Fibroblast of skin of back (primary cell): Measurements from ENCODE around the gene EMC9. TPM values are rescaled to one million over a fixed set of nuclear protein-coding genes. Genes with fewer than 3 reads are reported as not detected.

Experiments
- DNase-seq: peaks from one replicate; pipeline ENCODE4 v3.0.0-alpha.2; 2013
- polyA plus RNA-seq, 2 experiments: library from polyadenylated mRNA; unstranded; fragments of 120-200 nt; gene quantifications; one replicate each; pipeline ENCODE4 v1.2.1, GENCODE V29; 2013; ENCODE audit not compliant: insufficient read length in 2 of 2

Gene EMC9, protein sequence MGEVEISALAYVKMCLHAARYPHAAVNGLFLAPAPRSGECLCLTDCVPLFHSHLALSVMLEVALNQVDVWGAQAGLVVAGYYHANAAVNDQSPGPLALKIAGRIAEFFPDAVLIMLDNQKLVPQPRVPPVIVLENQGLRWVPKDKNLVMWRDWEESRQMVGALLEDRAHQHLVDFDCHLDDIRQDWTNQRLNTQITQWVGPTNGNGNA
- 30.2 TPM for polyA plus RNA-seq (2013, experiment 1 of 2; ENCODE audit: insufficient read length)
- 10.3 TPM for polyA plus RNA-seq (2013, experiment 2 of 2; ENCODE audit: insufficient read length)

DNA sequence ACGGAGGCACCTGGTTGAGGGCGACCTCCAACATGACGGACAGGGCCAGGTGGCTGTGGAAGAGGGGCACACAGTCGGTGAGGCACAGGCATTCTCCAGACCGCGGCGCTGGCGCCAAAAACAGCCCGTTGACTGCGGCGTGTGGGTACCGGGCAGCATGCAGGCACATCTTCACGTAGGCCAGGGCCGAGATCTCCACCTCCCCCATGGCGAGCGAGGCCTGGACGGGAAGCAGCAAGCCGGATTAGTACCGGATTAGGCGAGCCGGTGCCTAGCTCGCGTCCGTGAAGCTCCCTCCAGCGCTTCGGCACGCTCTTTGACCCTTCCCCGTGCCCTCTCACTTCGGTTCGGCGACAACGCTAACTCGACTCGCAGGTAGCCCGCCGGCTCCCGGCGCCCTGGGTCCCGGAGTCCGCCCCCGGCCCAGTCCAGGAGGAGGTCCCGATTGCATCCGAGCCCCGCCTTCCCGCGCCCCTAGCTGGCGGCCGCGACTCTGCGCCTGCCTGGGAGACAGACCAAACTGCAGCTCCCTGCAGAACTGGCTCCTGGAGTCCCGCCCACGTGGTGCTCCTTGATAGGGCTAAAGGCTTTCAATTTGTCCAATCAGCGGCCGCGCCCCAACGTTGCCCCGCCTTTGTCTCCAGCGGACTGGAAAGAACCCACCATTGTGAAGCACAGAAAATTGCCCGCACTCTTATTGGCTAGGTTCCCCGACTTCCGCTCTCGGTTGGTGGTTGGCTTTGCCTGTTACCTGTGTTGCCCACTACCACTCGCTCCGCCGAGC, at the start of gene EMC9:
TSS of gene EMC9 (minus strand) at position 495 of the 784 bp plus-strand sequence. CDS start at position 208, 287 bp downstream.
- DNase-seq = peak; percentile 99

DNA sequence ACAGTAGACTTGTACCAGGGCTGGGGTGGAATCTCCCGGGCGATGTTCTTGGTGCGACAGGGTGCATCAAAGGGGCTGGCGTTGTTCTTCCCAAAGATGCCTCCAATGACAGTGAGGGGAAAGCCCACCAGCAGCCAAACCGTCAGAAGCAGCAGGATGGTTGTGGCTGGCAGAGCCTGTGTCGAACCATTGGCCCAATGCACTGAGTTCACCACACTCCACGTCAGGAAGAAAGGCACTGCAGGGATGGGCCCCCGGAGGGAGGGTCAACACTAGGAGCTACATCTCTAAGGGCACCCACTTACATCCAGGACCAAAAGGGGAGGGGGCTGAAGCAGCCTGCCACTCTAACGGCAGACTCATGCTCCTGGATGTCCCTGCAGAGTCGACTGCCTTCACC, 49.0 kb upstream of the EMC9 start:
- DNase-seq = no peak

DNA sequence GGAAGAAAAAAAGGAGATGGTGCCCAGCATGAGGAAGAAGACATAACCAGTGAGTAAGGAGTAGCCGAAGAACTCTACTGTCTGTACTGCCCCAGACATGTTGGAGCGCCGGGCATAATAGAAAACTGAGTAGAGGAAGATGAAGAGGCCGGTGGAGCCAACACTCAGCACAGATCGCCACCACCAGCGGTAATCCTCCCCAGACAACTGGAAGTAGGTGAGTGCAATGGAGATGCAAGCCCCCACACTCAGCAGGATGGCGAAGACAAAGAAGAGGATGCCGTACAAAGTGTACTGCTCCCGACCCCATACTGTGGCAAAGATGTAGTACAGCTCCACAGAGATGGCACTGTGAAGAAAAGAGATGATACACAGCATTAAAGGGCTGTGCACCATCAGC, 48.1 kb upstream of the EMC9 start:
- no peak for DNase-seq

DNA sequence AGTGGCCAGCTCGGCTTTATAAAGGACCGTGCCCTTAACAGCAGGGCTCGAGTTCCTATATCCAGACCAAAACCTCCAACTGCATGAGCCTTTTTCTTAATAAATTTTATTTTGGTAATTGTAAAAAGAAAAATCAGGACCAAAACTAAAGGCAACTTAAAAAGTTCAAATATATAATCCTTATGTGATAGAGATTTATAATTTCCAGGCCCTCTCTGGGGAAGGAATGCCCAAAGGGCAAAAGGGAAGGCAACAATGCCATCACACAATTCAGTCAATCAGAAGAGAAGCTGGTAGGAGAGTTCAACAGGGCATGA, 47.6 kb upstream of the EMC9 start:
- no peak for DNase-seq

DNA sequence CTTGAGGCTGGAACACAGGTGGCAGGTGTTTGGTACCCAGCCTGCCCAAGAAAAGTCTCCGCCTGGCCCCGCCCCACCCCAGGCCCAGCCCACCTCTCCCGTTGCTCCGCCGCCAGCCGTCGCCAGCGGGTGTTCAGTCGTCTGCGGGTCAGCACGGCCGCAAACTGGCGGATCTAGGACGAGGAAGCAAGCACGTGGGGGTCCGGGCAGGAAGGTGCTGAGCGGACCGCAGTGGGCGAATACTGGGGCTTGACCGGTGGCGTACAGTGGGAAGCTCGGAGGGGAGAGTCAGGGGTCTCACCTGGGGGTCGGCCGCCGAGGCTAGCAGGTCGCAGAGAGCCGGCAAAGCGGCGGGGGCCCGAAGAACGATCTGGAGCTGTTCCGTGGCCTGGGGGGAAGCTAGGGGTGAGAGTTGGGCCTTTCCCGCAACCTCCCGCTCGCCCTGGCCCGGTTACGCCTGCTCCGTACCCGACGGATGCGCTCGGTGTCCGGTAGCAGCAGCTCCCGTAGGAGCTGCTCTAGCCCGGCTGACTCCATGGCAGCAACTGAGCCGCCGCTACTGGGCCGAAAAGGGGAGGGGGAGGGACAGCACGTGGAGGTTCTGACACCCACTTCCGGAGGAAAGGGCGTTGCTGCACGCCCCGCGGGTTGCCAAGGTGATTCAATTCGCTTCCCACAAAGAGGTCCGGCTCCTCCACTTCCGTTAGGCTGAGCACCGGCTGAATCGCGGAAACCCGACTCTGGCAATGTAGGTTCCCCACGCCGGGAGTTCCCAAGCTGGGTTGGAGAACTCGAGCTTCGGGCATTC, 47.1 kb upstream of the EMC9 start, which contains the start of gene IPO4:
TSS of gene IPO4 (minus strand) at position 566 of the 808 bp plus-strand sequence. CDS start at position 537, 29 bp downstream.
- peak; percentile 98 for DNase-seq

DNA sequence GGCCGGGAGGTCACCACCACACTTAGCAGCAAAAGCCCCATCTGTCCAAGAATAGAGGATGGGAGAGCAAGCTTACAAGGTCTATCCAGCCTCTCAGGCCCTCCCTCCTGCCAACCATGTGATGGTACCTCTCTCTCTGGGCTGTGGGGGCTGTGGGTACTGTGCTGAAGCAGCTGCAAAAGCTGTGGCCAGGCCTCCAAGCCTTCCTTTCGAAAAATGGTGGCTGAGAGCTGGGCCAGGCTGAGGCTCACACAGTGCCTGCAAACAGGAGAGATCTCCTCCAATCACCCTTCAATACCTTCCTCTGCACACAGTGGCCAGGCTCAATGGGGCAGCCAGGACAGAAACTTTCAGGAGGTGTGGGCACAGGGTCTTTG, 46.1 kb upstream of the EMC9 start:
- DNase-seq = no peak

DNA sequence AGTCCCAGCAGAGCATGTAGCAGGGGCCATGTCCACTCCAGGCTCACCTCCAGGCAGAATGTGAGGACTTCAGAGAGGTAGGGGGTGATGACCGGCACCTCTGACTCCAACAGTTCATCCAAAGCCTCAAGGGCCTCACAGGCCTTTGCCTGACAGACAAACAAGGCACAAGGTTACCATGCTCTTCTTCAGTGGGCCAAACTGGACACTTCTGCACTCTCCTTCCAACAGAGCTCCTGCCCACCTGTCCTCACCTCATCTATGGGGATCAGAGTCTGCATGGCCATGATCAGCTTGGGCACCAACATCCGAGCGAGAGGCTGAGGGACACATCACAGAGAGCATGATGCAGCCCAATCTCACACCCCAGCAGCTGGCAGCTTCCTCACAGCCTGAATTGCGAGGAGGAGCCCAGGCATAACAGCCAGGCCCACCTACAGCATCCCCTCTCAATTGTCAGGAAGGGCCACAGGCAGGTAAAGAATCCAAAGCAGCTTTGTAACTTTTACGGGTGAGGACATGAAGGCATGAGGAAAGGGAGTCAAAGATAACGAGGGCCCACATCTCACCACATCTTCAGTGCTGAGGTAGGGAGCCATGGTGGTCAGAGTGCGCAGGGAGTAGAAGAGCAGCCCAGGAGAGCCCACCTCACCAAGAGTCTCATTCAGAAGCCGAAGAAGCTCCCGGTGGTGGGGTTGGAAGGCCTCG, 45.6 kb upstream of the EMC9 start:
- DNase-seq = no peak

DNA sequence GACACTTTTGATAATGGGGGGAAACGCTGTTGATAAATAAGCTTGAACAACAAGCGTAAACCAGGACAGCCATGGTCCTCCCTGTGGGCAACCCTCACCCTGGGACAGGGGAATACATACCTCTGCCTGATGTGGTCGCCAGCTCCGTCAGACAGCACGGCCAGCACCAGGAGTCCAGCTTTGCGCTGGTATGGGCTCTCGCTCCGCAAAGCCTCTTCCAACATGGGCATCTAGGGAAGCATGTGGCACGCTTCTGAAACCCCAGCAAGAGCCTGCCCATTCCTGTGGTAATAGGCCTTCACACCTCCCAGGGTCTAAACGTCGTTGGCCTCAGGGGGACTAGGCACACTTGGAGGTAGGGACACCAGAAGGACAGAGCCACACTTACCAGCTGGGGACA, 44.4 kb upstream of the EMC9 start:
- no peak for DNase-seq

DNA sequence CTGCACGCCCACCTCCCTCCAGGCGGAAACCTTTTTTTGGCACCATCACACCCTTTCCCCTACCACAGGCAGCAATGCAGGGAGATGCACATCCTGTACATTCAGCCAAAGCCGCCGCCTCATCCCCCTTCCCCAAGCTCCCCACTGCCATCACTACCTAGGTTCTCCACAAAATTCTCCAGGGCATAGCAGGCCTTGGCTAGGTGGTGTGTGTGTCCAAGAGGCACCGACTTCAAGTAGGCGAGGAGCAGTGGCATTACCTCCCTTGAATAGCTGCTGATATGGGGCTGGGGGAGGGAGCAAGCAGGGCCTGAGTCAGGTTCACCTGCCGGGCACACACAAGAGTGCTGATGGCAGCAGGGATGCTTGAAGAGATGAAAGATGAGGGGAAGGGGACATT, 43.6 kb upstream of the EMC9 start:
- no peak for DNase-seq

DNA sequence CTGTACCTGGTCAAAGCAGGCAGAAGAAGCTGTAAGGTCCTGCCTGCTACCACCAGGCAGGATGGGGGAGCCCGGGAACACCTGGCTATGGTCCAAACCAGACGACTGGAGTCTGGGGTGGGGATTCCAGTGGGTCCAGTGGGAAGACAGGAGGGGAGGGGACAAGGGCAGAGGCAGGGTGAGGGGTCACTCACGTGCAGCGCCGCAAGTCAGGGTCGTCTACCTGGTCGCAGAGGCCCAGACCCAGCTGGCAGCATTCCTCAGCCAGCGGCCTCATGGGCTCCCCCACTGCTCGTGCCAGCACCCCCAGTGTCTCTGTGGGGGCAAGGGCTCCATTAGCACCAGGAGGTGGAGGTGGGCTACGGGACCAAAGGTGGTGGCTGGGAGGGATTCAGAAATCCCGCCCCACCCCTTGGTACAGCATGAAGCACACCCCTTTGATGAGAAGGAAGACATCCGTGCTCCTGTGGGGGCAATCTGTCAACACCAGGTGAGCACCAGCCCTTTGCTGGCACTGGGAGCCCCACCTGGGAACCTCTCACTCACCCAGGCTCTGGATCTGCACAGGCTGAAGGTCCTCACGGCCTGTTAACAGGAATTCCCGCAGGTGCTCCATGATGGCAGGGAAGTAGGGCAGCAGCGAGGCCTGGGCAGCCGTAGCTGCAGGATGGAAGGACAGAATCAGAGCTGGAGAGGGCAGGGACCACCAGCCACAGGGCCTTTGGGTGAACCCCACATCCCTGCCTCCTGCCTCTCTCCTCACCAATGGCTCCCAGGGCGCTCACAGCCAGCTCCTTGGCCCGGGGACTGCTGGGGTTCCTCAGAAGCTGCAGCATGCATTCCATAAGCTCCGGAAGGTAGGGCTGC, 42.9 kb upstream of the EMC9 start:
- DNase-seq = no peak

DNA sequence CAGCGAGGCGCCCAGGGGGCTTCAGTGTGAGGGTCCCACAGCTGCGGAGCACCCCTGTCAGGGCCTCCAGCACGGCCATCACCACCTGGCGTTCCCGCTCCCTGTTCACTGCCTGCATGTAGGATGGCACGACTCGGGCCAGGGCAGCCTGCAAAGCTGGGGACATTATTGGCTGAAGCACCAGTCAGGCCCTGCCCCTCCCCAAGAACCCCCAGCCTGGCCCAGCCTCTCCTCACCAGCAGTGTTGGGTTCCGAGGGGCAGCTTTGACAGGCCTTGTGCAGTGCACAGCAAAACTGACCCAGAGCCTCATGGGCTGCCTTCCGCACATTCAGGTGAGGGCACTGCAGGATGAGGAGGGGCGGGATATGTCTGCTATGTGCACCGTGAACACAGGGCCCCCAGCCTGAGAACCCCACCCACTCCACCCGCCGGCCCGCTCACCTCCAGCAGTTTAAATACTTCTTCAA, 41.7 kb upstream of the EMC9 start:
- DNase-seq = no peak

DNA sequence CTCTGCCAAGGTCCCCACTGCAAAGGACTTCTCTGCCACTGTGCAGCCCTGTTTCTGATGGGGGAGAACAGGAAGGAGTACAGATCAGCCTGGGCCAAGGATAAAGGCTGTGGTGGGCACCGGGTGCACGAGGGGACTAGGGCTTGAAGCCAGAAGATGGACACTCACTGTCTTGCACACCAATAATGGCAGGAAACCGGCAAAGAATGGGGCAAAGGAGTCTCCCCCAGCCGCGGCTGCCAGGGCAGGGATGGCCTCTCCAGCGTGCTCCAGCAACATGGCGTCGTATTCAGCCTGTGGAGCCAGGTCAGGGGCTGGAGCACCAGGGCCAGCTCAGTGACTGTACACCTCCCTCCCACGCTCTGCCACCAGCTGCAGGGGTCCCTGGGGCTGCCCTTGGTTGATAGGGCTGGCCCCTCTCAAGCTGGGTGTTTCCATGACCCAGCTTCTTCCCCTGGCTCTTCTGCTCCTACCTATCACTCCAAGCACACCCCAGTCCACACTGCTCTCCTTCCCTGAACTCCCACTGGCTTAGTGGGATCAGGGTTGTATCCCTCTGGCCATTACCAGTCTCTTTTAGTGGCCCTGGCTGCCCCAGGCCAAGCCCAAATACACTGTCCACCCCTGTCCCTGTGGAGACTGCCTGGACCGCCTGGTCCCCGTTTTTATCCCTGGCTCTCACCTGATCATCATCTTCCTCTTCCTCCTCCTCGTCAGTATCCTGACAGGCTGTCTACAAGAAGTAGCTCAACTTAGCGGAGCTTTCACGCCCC, 40.9 kb upstream of the EMC9 start:
- DNase-seq = no peak

DNA sequence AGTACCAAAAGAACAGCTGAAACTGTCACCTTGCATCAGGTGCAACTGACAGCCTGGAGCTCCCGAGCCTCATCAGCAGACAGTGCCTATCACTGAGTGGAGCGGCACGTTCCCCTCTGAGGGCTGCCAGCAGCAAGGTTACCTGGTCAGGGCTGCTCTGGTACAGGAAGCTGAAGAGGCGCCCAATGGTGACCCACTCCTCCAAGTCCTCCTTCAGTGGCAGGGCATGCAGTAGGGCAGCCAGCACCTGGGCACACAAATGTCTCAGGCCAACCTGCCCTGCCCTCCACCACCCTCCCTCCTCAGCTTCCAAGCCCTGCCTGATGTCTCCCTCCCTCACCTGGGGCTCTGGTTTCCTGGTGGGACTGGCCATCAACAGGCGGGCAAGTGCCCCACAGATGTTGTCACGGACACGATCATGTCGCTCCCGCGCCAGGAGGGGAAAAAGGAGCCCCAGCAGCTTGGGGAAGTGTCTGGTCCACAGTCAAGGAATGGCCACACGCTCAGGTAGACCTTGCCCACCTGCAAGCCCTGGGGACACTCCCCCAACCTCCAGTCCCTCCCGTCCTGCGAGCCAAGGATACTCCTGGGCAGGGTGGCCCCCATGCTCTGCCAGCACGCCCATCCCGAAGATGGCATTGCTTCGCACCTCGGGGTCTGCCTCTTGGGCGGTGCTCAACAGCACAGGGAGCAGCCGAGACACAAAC, 40.1 kb upstream of the EMC9 start:
- no peak for DNase-seq

DNA sequence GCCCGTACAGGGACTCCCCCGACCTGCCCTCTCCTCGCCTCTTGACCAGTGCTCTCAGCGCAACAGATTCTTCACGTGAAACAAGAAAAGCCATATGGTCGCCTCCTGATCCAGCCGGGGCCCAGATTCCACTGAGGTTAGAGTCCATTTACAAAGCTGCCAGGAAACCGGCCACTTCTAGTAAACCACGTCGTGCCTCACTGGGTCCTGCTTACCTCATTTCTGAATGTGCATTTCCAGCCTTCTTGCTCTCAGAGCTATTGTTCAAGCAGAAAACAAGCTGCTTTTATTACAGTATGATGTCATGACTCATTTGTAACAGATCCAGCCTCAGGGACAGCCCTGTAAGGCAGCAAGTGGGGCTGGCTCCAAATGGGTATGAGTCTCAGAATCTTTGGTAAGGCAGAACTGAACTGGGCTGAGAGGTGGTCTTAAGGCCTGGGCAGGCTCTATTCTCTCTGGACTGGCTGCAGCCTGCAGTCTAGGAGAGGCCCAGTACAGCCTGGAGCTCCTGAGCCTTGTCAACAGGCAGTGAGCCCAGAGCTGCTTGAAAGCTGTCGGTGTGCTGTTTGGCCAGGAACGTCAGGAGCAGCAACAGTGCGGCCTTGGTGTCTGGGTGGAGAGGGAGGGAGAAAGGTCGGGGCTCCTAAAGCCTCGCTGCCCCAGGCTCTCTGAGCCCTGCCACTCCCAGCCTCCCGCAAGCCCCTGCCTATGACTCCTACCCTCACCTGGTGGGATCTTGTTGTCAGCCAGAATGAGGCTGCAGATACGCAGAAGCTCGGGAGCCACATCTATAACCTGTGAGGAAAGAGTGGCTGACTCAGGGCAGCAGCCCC, 38.8 kb upstream of the EMC9 start:
- peak; percentile 6 for DNase-seq

DNA sequence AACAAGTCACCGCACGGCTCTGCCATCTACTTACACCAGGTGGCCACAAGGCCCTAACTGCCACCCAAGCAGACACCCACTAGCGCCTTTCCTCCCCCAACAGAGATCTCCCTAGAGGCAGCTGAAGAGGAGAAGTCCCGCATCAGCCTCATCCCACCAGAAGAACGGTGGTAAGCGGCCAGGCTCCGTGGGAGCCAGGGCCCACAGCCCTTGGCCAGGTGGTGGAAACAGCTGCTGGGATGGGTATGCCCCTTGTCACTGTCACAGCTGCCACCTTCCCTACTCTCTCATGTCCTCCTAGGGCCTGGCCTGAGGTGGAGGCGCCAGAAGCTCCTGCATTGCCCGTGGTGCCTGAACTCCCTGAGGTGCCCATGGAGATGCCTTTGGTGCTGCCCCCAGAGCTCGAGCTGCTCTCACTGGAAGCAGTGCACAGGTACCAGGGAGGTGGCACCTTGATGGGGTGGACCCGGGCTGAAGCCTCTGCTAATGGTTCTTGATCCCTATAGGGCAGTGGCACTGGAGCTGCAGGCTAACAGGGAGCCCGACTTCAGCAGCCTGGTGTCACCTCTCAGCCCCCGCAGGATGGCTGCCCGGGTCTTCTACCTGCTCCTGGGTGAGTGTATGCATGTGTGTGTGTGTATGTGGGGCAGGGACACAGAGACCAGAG, 38.0 kb upstream of the EMC9 start:
- DNase-seq = no peak

DNA sequence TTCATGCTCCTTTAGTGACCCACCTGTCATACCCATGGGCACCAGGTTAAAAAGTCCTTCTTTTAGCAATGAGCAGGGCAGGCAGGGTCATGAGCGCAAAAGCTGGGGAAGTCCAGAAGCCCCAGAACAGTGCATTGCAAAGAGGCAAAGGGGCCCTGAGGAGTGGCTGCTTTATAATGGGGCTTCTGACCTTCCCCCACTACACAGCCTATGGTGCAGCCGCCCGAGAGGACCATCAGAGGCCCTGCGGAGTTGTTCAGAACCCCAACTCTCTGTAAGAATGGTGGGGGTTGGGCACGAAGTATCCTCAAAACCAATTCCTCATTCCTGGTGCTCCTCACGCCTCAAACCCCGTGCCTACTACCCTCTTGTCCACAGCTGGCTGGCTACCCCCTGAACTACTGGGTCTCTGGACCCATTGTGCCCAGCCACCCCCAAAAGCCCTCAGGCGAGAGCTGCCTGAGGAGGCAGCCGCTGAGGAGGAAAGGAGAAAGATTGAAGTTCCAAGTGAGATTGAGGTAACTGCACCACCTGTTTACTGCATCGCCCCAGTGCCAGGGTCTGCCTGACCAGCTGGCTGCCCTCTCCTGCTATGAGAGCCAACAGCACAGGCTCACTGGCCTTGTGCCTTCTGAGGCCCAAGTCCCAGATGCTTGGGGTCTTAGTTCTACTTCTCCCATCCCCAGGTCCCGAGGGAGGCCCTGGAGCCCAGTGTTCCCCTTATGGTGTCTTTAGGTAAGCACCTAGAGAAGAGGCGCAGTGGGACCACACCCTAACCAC, 37.2 kb upstream of the EMC9 start:
- DNase-seq = no peak

DNA sequence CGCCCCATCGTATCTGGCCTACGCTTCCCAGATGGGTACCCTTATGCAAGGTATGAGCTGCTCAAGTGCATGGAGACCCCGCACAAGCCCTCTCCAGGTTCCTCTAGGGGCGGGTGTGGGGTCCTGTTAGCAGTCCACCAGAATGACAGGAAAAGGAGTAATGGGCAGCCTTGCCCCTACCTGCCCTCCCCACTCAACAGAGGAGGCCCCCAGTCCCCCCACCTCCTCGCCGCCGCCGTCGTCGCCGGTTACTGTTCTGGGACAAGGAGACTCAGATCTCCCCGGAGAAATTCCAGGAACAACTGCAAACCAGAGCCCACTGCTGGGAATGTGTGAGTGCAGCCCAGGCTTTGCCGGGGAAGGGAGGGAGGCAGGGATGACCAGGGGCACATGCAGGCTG, 36.5 kb upstream of the EMC9 start:
- no peak for DNase-seq
